Adrenal gland (tissue), 12 donors: ENCODE data around the gene PRIMA1. TPM values are rescaled to one million over a fixed set of nuclear protein-coding genes. Genes with fewer than 3 reads are reported as not detected.

Experiments used
- DNase-seq, 7 donors: peaks; one replicate each; pipeline ENCODE4 v3.0.0-alpha.2; 2019 to 2020
- H3K27ac ChIP-seq, 5 donors: fragments of 200-600 bp; sonication (generic) in 4 of 5; 1 replicate in 3 of 5; 2 replicates in 2 of 5; pipeline versions ENCODE4 v1.5.1 to v1.8.0; 2016 to 2020; ENCODE audit warnings: mild to moderate bottlenecking in 1 of 5
- H3K27me3 ChIP-seq: fragments of 200-600 bp; 2 replicates; pipeline ENCODE4 v1.8.0; 2021
- H3K36me3 ChIP-seq, 2 donors: fragments of 200-600 bp; replicated peaks in 1 of 2; 1 replicate in 1 of 2; 2 replicates in 1 of 2; pipeline versions ENCODE4 v1.5.1 to v1.8.0; 2018 to 2022
- H3K4me1 ChIP-seq, 2 donors: fragments of 200-600 bp; replicated peaks in 1 of 2; 1 replicate in 1 of 2; 2 replicates in 1 of 2; pipeline versions ENCODE4 v1.5.1 to v1.8.0; 2018 to 2021
- H3K4me3 ChIP-seq, 4 donors: fragments of 200-600 bp; sonication (generic) in 3 of 4; one replicate each; pipeline ENCODE4 v1.5.1; 2016 to 2018
- H3K9me3 ChIP-seq, 3 donors: fragments of 200-600 bp; sonication (generic) in 1 of 3; replicated peaks in 1 of 3; 1 replicate in 2 of 3; 2 replicates in 1 of 3; pipeline versions ENCODE4 v1.5.1 to v1.8.0; 2016 to 2021
- CTCF ChIP-seq, 6 experiments: fragments of 450-650 bp in 4 of 6; fragments of 200-600 bp in 2 of 6; sonication (generic) in 1 of 6; IDR thresholded peaks; 1 replicate in 5 of 6; 2 replicates in 1 of 6; pipeline versions ENCODE4 v1.5.1 to v1.8.0; 2016 to 2021; ENCODE audit warnings: antibody characterized with exemption in 6 of 6, mild to moderate bottlenecking in 2 of 6, moderate library complexity in 1 of 6
- POLR2A ChIP-seq, 2 donors: fragments of 450-650 bp; IDR thresholded peaks; one replicate each; pipeline ENCODE4 v1.6.1; 2017; ENCODE audit warnings: antibody characterized with exemption in 2 of 2, mild to moderate bottlenecking in 2 of 2, moderate library complexity in 1 of 2
- WGBS, 4 donors: extraction: QIAGEN DNeasy Blood & Tissue Kit in 2 of 4; methylation state at CpG; one replicate each; pipeline versions ENCODE4 v1.1.5 to v1.1.7; 2013 to 2017; 5-methylcytosine and 5-hydroxymethylcytosine counted together
- intact Hi-C, 2 donors: fragments of 100-400 bp; cut with DNase I; formaldehyde crosslinking; loops; one replicate each; pipeline versions ENCODE4 v1.14.1 to v1.15.0; 2022 to 2023
- polyA plus RNA-seq, 3 donors: library from polyadenylated mRNA; stranded (reverse); fragments of 200-250 nt in 2 of 3; fragments of 350-450 nt in 1 of 3; fragmentation: Illumina TruSeq in 1 of 3; extraction: RNeasy Lipid Tissue Mini Kit (QIAGEN cat#74804) in 1 of 3; gene quantifications; one replicate each; pipeline ENCODE4 v1.2.3, GENCODE V29; 2013 to 2014
- total RNA-seq, 9 donors: library from RNA; depleted of rRNA in 4 of 9; stranded (reverse); fragments of >200 nt in 4 of 9; fragments of 120-200 nt in 1 of 9; fragmentation: NEBNext Ultra II Directional in 1 of 9; extraction: Animal tissue kit (Norgen Biotek cat#: 25700) in 1 of 9; gene quantifications; one replicate each; pipeline versions ENCODE4 v1.1.0 to v1.2.4, GENCODE V29; 2013 to 2023
- donor health status: healthy with polysubstance abuse.
- donor health status: Bipolar disorder and iron deficiency.
- donor health status: DM: yes; HTN: yes; CAD: no.
- donor health status: DM: no; HTN: no; CAD: no.
- donor health status: DM: no; HTN: no; CAD: no.
- donor health status: DM: yes; HTN: yes; CAD: no.

Gene PRIMA1
- total and polyA plus RNA-seq, 12 donors = 0.47 to 4.7 (median 1.7) TPM; not detected in 1

GRCh38 chr14:93830753-93831461 lies 42.6 kb upstream of the PRIMA1 start:
- no peaks in the 10 kb centered on the region for H3K27me3 ChIP-seq
- no peak overlapping the region for H3K27ac ChIP-seq
- H3K4me3 ChIP-seq = no peak overlapping the region
- H3K36me3 ChIP-seq = no peaks in the 10 kb centered on the region
- no peak for DNase-seq
- TF ChIP-seq POLR2A (IDR thresholded peaks at IDR 0.05) (no peak), CTCF (IDR thresholded peaks at IDR 0.05) (no peak)
- intact Hi-C loops = no loop called here
- no peaks in the 10 kb centered on the region for H3K4me1 ChIP-seq
- H3K9me3 ChIP-seq = no peaks in the 10 kb centered on the region
- WGBS, 4 donors = 63 to 77% (median 75%) methylated on average over 3 of the region's 3 CpGs

DNA sequence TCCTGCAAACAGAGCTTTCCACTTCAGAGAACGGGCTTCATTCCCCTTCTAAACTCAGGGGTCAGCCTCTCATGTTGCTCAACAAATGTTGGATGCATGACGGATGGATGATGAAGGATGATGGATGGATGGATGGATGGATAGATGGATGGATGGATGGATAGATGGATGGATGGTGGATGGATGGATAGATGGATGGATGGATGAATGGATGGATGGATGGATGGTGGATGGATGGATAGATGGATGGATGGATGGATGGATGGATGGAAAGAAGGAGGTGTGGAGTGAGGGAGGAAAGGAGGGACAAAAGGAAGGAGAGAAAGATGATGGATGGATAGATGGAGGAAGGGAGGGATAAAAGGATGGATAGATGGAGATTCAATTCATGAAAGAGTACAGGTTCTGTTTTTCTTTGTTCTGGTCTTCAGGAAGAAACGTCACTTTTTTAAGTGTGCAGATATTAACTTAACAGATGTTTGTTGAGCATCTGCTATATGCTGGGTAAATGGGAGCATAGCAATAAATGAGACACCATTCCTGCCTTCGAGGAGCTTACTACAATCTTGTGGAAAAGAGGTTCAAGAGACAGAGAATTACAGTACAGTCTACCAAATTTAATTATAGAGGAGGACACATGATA lies 41.7 kb upstream of the PRIMA1 start:
- Histone ChIP-seq H3K4me1 (no peaks in the 10 kb centered on the region), H3K27me3 (peaks cover 4% of the 10 kb centered on the region), H3K36me3 (no peaks in the 10 kb centered on the region), H3K27ac (no peak overlapping the region), H3K9me3 (no peaks in the 10 kb centered on the region), H3K4me3 (no peak overlapping the region)
- TF ChIP-seq CTCF (IDR thresholded peaks at IDR 0.05) = no peak
- TF ChIP-seq POLR2A (IDR thresholded peaks at IDR 0.05) = no peak
- intact Hi-C loops = no loop called here
- no peak for DNase-seq
- 65 to 85% (median 72%) methylated on average over 4 of the region's 4 CpGs for WGBS, 4 donors

- intact Hi-C loops = no loop called here
- TF ChIP-seq CTCF (IDR thresholded peaks at IDR 0.05) = no peak
- TF ChIP-seq POLR2A (IDR thresholded peaks at IDR 0.05) = no peak
- WGBS, 4 donors = 36 to 67% (median 60%) methylated on average over 1 to 14 of the region's 14 CpGs
- Histone ChIP-seq H3K4me3 (no peak overlapping the region), H3K9me3 (no peaks in the 10 kb centered on the region), H3K27ac (no peak overlapping the region), H3K27me3 (peaks cover 13% of the 10 kb centered on the region), H3K36me3 (no peaks in the 10 kb centered on the region), H3K4me1 (no peaks in the 10 kb centered on the region)
- DNase-seq = no peak
These were observed 36.9 kb upstream of the PRIMA1 start for GRCh38 chr14:93825235-93825553.

- no peak overlapping the region for H3K4me3 ChIP-seq
- H3K36me3 ChIP-seq = no peaks in the 10 kb centered on the region
- no peak for TF ChIP-seq POLR2A (IDR thresholded peaks at IDR 0.05)
- no peak for TF ChIP-seq CTCF (IDR thresholded peaks at IDR 0.05)
- no peak for DNase-seq
- intact Hi-C loops = no loop called here
- WGBS, 4 donors = 68 to 92% (median 82%) methylated on average over 6 to 33 of the region's 33 CpGs
- no peak overlapping the region for H3K27ac ChIP-seq
- H3K4me1 ChIP-seq = no peaks in the 10 kb centered on the region
- peaks cover 13% of the 10 kb centered on the region for H3K27me3 ChIP-seq
- H3K9me3 ChIP-seq = no peaks in the 10 kb centered on the region
These were observed 36.4 kb upstream of the PRIMA1 start for GRCh38 chr14:93824518-93825234.
